ENCODE measurements around the gene ABCA8.

DNA sequence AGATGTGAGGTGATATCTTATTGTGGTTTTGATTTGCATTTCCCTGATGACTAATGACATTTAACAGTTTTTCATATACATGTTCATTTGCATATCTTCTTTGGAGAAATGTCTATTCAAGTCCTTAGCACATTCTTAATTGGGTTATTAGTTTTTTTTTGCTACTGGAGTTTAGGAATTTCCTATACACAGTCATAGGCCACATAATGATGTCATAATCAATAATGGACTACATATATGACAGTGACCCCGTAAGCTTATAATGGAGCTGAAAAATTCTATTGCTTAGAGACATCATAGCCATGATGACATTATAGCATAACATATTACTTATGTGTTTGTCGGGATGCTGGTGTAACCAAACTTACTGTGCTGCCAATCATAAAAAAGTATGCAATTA is 83.7 kb downstream of the ABCA8 start:
- TF ChIP-seq SIX5 (IDR thresholded peaks at IDR 0.05; ENCODE audit: low read depth, low read length, severe bottlenecking): no peak
- TF ChIP-seq, protein P1, sequence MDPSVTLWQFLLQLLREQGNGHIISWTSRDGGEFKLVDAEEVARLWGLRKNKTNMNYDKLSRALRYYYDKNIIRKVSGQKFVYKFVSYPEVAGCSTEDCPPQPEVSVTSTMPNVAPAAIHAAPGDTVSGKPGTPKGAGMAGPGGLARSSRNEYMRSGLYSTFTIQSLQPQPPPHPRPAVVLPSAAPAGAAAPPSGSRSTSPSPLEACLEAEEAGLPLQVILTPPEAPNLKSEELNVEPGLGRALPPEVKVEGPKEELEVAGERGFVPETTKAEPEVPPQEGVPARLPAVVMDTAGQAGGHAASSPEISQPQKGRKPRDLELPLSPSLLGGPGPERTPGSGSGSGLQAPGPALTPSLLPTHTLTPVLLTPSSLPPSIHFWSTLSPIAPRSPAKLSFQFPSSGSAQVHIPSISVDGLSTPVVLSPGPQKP (IDR thresholded peaks at IDR 0.05; ENCODE audit: low read depth, low read length): no peak
- TF ChIP-seq BHLHE40 (IDR thresholded peaks at IDR 0.05; ENCODE audit: borderline replicate concordance in 1 of 2, low read depth in 2 of 2, low read length in 1 of 2): no peak
- TF ChIP-seq, protein P2, sequence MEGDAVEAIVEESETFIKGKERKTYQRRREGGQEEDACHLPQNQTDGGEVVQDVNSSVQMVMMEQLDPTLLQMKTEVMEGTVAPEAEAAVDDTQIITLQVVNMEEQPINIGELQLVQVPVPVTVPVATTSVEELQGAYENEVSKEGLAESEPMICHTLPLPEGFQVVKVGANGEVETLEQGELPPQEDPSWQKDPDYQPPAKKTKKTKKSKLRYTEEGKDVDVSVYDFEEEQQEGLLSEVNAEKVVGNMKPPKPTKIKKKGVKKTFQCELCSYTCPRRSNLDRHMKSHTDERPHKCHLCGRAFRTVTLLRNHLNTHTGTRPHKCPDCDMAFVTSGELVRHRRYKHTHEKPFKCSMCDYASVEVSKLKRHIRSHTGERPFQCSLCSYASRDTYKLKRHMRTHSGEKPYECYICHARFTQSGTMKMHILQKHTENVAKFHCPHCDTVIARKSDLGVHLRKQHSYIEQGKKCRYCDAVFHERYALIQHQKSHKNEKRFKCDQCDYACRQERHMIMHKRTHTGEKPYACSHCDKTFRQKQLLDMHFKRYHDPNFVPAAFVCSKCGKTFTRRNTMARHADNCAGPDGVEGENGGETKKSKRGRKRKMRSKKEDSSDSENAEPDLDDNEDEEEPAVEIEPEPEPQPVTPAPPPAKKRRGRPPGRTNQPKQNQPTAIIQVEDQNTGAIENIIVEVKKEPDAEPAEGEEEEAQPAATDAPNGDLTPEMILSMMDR (IDR thresholded peaks at IDR 0.05 in 2 of 3, conservative IDR thresholded peaks at IDR 0.05 in 1 of 3; ENCODE audit: control insufficient read depth in 2 of 3, extremely low read depth in 1 of 3, insufficient read depth in 1 of 3, low read depth in 3 of 3, low read length in 3 of 3): no peak
- TF ChIP-seq POLR2A (IDR thresholded peaks at IDR 0.05; ENCODE audit: low read depth, low read length): no peak
- TF ChIP-seq RFX5 (IDR thresholded peaks at IDR 0.05; ENCODE audit: low read depth, low read length): no peak

Data from GM12878 (cell line).